Measurements from ENCODE around the gene LONP2.

LONP2 gene

GRCh38 chr16:48356633-48357376 is 112.7 kb downstream of the LONP2 start:
- DNase-seq (ENCODE audit: low read depth): no peak
- no peak overlapping the region for H3K4me3 ChIP-seq (ENCODE audit: low read length)
- TF ChIP-seq CTCF (conservative IDR thresholded peaks at IDR 0.05; ENCODE audit: low read length): no peak

GRCh38 chr16:48358419-48358818 is 114.3 kb downstream of the LONP2 start:
- no peak for TF ChIP-seq CTCF (conservative IDR thresholded peaks at IDR 0.05; ENCODE audit: low read length)
- no peak for DNase-seq (ENCODE audit: low read depth)

GRCh38 chr16:48359983-48360382 is 115.9 kb downstream of the LONP2 start:
- DNase-seq (ENCODE audit: low read depth): no peak
- H3K4me3 ChIP-seq (ENCODE audit: low read length): no peak overlapping the region
- no peak for TF ChIP-seq CTCF (conservative IDR thresholded peaks at IDR 0.05; ENCODE audit: low read length)

More at GRCh38 chr16:48358419-48358818, 114.3 kb downstream of the LONP2 start:
- H3K4me3 ChIP-seq (ENCODE audit: low read length): no peak overlapping the region

- TF ChIP-seq CTCF (conservative IDR thresholded peaks at IDR 0.05; ENCODE audit: low read length): no peak
- no peak overlapping the region for H3K4me3 ChIP-seq (ENCODE audit: low read length)
- no peak for DNase-seq (ENCODE audit: low read depth)
Measured at GRCh38 chr16:48361012-48361411, 116.9 kb downstream of the LONP2 start.

- H3K4me3 ChIP-seq (ENCODE audit: low read length): no peak overlapping the region
- no peak for TF ChIP-seq CTCF (conservative IDR thresholded peaks at IDR 0.05; ENCODE audit: low read length)
- no peak for DNase-seq (ENCODE audit: low read depth)
Measured at GRCh38 chr16:48361540-48362144, 117.5 kb downstream of the LONP2 start.

GRCh38 chr16:48365025-48365600 is 121.0 kb downstream of the LONP2 start:
- peak overlapping the region; percentile 56 for H3K4me3 ChIP-seq (ENCODE audit: low read length)
- TF ChIP-seq CTCF (conservative IDR thresholded peaks at IDR 0.05; ENCODE audit: low read length): no peak
- no peak for DNase-seq (ENCODE audit: low read depth)

Measured in AG10803 (cell line).